Spinal cord (tissue), 10 donors: ENCODE results near the gene LMBR1. TPM values are rescaled to one million over a fixed set of nuclear protein-coding genes. Genes with fewer than 3 reads are reported as not detected.

Source experiments
- DNase-seq, 6 donors: peaks; one replicate each; pipeline versions ENCODE4 v3.0.0 to v3.0.0-alpha.2; 2013 to 2015; ENCODE audit warnings: low spot score in 6 of 6, low read depth in 4 of 6
- H3K27ac ChIP-seq: one replicate; pipeline ENCODE4 v1.5.1; 2013; ENCODE audit warnings: low read depth, low read length, control low read depth
- H3K27me3 ChIP-seq: one replicate; pipeline ENCODE4 v1.6.1; 2013; ENCODE audit warnings: low read length; ENCODE audit not compliant: control insufficient read depth, insufficient read depth
- H3K36me3 ChIP-seq: one replicate; pipeline ENCODE4 v1.6.1; 2013; ENCODE audit warnings: low read length; ENCODE audit not compliant: control insufficient read depth, insufficient read depth
- H3K4me1 ChIP-seq: one replicate; pipeline ENCODE4 v1.6.1; 2013; ENCODE audit warnings: low read length; ENCODE audit not compliant: control insufficient read depth, insufficient read depth
- H3K4me3 ChIP-seq: one replicate; pipeline ENCODE4 v1.5.1; 2013; ENCODE audit warnings: low read depth, low read length, control low read depth
- H3K9me3 ChIP-seq: one replicate; pipeline ENCODE4 v1.6.1; 2013; ENCODE audit warnings: low read length; ENCODE audit not compliant: control insufficient read depth, insufficient read depth
- WGBS: methylation state at CpG from one replicate; pipeline ENCODE4 v1.1.5; 2013; ENCODE audit warnings: missing lambda C conversion rate; ENCODE audit not compliant: insufficient coverage; 5-methylcytosine and 5-hydroxymethylcytosine counted together
- polyA plus RNA-seq, 2 donors: library from polyadenylated mRNA; unstranded; fragments of 120-200 nt; gene quantifications; one replicate each; pipeline ENCODE4 v1.2.1, GENCODE V29; 2013; ENCODE audit not compliant: insufficient read length in 2 of 2
- total RNA-seq, 2 donors: library from RNA; depleted of rRNA in 1 of 2; stranded (reverse); fragments of 120-200 nt in 1 of 2; fragments of >200 nt in 1 of 2; gene quantifications; one replicate each; pipeline versions ENCODE4 v1.2.3 to v1.2.4, GENCODE V29; 2013 to 2014
- donor health status: healthy.

LMBR1 gene
- total and polyA plus RNA-seq, 4 donors: 54.9 to 164 (median 64.1) TPM

DNA sequence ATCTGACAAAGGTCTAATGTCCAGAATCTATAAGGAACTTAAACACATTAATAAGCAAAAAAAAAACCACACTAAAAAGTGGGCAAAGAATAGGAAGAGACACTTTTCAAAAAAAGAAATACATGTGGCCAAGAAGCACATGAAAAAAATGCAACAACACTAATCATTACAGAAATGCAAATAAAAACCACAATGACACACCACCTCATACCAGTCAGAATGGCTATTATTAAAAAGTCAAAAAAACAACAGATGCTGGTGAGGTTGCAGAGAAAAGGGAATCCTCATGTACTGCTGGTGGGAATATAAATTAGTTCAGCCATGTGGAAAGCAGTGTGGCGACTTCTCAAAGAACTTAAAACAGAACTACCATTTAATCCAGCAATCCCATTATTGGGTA lies 119.0 kb downstream of the LMBR1 start:
- no peaks in the 10 kb centered on the region for H3K36me3 ChIP-seq
- H3K4me3 ChIP-seq: no peak overlapping the region
- WGBS: no CpG with 5 or more reads among the region's 1 CpG
- no peaks in the 10 kb centered on the region for H3K27me3 ChIP-seq
- no peak overlapping the region for H3K27ac ChIP-seq
- H3K4me1 ChIP-seq: no peaks in the 10 kb centered on the region
- H3K9me3 ChIP-seq: no peaks in the 10 kb centered on the region
- no peak for DNase-seq

DNA sequence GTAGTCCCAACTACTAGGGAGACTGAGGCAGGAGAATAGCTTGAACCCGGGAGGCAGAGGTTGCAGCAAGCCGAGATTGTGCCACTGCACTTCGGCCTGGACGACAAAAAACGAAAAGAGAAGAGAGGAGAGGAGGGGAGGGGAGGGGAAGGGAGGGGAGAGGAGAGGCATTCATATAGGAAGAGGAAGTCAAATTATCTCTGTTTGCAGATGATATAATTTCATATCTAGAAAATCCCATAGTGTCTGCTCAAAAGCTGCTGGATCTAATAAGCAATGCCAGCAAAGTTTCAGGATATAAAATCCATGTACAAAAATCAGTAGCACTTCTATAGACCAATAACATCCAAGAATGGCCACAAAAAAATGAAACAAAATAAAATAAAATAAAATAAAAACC lies 120.3 kb downstream of the LMBR1 start:
- Histone ChIP-seq H3K4me1 (no peaks in the 10 kb centered on the region), H3K9me3 (no peaks in the 10 kb centered on the region), H3K27me3 (no peaks in the 10 kb centered on the region), H3K27ac (no peak overlapping the region), H3K36me3 (no peaks in the 10 kb centered on the region), H3K4me3 (no peak overlapping the region)
- WGBS: 88% methylated on average over 2 of the region's 5 CpGs
- DNase-seq: no peak

DNA sequence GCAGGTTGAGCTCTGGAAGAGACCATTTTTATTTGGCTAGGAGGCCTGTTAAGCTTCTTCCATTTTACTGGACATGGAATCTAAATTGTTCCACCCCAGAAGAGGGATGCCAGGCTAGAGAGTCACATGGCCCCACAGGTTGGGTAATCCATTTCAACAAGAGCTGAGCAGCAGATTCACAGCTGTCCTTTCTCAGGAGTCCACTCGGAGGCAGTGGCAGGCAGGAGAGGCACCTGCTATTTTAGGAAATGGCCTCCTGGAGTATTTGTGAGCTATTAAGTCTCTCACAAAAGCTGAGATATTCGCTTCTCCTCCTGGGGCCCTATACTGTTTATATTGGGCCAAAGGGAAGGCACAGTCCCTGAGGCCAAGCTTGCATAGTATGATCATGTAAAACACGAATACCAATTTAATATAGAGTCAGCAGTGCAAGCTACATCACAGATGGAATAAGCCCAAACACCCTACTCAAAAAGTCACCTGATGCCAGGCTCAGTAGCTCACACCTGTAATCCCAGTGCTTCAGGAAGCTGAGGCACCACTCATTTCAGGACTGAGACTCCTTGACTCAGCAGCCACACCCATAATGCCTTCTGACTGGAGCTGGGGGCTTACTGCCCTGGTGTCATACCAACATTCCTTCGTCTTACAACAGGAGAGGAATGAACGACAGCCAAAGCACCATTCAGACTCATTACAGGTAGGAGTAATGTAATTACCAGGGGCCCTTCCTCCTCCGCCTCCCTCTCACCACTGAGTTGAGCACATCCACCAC lies 124.1 kb downstream of the LMBR1 start:
- no peak for DNase-seq
- no peaks in the 10 kb centered on the region for H3K9me3 ChIP-seq
- H3K4me3 ChIP-seq: no peak overlapping the region
- no peak overlapping the region for H3K27ac ChIP-seq
- no peaks in the 10 kb centered on the region for H3K36me3 ChIP-seq
- H3K4me1 ChIP-seq: no peaks in the 10 kb centered on the region
- no peaks in the 10 kb centered on the region for H3K27me3 ChIP-seq
- WGBS: 98% methylated on average over 5 of the region's 6 CpGs

DNA sequence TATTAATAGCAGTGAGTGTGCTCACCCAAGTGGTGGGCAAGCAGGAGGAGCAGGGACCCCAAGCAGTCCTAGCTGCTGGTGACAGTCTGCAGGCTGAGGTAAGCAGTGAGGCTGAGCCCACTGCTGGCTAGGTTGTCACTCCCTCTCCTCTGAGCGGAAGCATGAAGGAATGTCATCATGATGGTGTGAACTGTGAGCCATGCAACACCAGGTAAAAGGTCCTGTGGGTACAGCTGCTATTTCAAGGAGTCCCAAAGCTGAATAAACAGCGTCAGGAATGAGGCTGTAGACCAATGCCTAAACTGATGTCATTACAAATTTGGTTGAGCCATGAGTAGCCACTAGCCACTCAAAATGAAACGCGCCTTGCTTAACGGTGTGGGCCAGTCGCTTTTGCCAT lies 126.3 kb downstream of the LMBR1 start:
- 100% methylated on average over 2 of the region's 6 CpGs for WGBS
- Histone ChIP-seq H3K36me3 (no peaks in the 10 kb centered on the region), H3K27me3 (no peaks in the 10 kb centered on the region), H3K9me3 (no peaks in the 10 kb centered on the region), H3K27ac (no peak overlapping the region), H3K4me1 (no peaks in the 10 kb centered on the region), H3K4me3 (no peak overlapping the region)
- no peak for DNase-seq

DNA sequence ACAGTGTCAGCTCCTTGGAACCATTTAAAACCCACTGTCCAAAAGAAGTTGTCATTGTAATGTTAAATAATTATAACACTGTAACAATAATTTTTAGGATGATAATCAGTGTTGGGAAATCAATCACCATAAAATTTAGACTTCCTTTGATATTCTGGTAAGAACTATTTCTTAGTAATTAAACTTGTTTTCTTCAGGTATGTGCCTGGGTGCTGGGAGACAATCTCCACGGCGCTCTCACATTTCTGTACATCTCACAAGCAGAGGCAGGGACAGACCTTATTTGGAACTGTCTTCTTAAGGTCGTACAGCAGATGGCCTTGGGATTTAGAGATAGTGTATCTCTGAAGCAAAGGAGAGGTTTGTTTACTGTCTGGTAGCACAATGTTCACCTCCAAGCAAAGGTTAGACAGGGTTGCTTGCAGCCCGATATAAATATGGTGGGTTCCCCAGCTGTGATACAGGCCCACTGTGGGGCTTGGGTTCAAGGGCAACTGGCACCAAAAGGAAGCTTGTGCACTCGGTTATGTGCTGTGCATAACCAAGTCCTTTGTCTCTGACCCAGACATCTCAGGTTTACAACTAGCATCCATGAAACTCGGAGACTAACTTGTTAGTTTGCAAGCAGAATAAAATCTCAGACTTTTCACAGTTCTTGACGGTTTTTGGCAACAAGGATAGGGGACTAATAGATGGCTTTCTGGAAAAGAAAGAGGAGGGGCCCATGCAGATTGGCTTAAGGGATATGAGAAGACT lies 126.9 kb downstream of the LMBR1 start:
- Histone ChIP-seq H3K4me3 (no peak overlapping the region), H3K9me3 (no peaks in the 10 kb centered on the region), H3K4me1 (no peaks in the 10 kb centered on the region), H3K27ac (no peak overlapping the region), H3K27me3 (no peaks in the 10 kb centered on the region), H3K36me3 (no peaks in the 10 kb centered on the region)
- DNase-seq: no peak
- WGBS: 84% methylated on average over 6 of the region's 7 CpGs

DNA sequence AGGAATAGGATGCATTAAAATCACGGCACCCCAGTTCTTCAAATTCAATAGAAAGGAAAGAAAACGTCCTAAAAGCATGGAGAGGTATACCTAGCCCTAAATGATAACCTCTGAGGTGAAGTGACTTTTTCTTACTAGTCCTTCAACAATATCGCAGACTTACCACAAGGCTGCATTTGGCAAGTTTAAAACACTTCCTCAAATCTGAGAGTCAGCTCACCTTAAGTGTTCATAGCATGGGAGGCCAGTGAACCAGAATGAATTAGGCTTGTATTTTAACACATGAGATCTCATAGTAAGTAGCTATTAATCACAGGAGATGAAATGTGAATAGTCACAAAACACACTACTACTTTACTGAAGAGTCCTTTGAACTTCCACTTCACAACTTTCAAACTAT lies 128.2 kb downstream of the LMBR1 start:
- Histone ChIP-seq H3K27me3 (no peaks in the 10 kb centered on the region), H3K4me3 (no peak overlapping the region), H3K9me3 (no peaks in the 10 kb centered on the region), H3K27ac (no peak overlapping the region), H3K36me3 (no peaks in the 10 kb centered on the region), H3K4me1 (no peaks in the 10 kb centered on the region)
- no CpG with 5 or more reads among the region's 3 CpGs for WGBS
- DNase-seq: no peak

DNA sequence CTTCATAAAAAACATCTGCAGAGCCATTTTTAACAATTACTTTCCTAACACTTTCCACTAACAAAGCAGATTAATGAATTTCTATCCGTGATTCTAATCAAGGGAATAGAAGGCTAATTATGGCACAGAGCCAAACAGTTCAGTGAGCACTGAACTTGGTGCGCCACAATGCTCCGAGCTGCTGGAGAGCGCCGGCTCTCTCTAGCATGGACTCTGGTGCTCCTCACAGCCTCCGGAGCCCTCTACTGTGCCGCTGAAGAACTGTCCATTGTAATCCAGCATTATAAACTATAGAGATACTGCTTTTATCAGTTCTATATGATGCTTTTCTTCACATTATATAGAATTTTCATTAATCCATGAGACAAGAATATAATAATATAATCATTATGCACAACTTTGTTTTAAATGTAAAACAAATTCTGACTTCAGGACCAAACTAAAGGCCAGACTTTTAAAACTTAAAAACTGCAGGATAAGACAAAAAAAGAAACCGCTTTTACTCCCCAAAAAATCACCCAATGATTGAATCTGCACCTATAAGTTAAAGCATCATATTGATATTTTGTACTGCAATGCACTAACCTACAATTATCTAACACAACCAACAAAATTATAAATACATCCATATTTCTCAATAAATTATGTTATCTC lies 128.8 kb downstream of the LMBR1 start:
- DNase-seq: peak; percentile 38 to 96 (median 62)
- no peak overlapping the region for H3K4me3 ChIP-seq
- WGBS: 0% methylated on average over 1 of the region's 8 CpGs
- H3K36me3 ChIP-seq: no peaks in the 10 kb centered on the region
- H3K9me3 ChIP-seq: no peaks in the 10 kb centered on the region
- no peaks in the 10 kb centered on the region for H3K4me1 ChIP-seq
- no peak overlapping the region for H3K27ac ChIP-seq
- H3K27me3 ChIP-seq: no peaks in the 10 kb centered on the region

DNA sequence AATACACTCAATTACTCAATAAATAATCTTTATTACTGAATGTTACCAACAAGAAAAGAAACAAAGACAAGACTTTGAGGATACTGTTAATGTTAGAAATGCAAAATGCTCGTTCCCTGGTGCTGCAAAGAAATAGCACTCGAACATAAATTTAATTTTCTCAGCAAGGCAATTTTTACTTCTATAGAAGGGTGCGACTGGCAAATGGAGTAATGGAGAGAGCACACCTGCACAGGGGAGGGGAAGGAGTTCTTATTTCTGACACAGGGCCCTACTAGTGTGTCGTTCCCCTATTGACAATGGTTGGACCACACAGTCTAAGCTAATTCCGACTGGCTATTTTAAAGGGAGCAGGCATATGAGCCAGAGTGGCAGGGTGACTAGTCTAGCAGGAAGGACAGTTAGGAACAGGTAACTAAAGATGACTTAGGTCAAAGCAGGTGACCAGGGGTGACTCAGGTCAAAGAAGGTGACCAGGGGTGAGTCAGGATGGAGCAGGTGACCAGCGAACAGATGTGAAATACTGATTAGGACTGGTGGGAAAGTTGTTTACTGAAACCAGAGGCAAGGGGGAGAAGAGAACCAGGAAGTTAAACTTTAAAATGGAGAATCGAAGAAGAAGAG lies 133.3 kb downstream of the LMBR1 start:
- no peaks in the 10 kb centered on the region for H3K27me3 ChIP-seq
- no peak overlapping the region for H3K27ac ChIP-seq
- H3K4me3 ChIP-seq: no peak overlapping the region
- no peak for DNase-seq
- 96% methylated on average over 4 of the region's 7 CpGs for WGBS
- H3K36me3 ChIP-seq: peaks cover 3% of the 10 kb centered on the region
- H3K9me3 ChIP-seq: no peaks in the 10 kb centered on the region
- H3K4me1 ChIP-seq: no peaks in the 10 kb centered on the region

DNA sequence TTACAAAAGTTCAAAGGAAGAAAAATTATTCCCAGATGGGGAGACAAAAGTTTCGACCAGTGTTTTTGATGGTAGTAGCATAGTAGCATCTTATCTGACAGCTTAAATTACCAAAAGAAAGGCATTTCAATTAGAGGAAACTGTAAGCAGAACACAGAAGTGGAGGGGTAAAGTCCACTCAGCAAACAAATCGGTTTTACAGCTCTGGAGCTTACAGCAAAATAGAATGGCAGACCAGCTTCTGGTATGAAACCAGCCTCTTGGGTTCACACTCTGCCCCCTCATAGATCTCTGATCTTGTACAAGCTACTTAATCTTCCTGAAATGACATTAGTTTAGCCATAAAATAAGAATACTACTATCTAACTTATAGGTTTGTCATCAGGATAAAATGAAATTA lies 133.8 kb downstream of the LMBR1 start:
- 100% methylated on average over 1 of the region's 2 CpGs for WGBS
- Histone ChIP-seq H3K27me3 (no peaks in the 10 kb centered on the region), H3K4me3 (no peak overlapping the region), H3K36me3 (peaks cover 3% of the 10 kb centered on the region), H3K9me3 (no peaks in the 10 kb centered on the region), H3K27ac (no peak overlapping the region), H3K4me1 (no peaks in the 10 kb centered on the region)
- no peak for DNase-seq
